ENCODE results near the gene KIAA1671.

The KIAA1671 gene

DNA sequence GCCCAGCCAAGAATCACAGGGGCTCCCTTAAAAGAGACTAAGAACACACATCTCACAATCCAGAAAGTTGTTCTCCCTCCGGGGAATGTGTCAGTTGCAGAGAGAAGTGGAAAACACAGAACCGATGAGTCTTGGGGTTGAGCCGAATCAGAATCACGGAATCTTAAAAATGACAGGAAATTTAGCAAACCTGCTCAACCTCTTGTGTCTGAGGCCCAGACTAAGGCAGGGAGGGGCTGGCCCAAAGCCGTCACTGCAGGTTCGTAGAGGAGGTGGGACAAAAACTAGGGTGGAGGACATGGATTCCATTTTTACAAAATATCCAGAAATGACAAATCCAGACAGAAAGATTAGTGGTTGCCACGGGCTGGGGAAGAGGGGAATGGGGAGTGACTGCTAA, 63.8 kb downstream of the KIAA1671 start:
- no peak for FAIRE-seq

DNA sequence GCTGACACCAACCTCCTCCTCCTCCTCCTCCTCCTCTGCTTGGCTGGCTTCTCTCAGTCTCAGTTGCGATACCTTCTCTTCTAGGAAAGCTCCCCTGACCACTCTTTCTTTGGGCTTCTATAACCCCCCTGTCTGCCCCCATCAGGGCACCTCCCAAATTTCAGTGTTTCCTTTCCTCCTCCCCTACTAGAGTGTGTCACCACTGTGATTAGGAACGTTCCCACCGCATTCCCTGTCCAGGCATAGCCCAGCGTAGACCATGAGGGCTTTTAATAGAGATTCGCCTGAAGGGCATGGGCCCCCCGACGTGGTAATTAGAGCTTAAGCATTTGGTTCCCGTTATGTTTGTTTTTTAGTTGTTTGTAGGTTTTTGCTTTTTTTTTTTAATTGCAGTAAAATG, 65.5 kb downstream of the KIAA1671 start:
- FAIRE-seq: no peak

DNA sequence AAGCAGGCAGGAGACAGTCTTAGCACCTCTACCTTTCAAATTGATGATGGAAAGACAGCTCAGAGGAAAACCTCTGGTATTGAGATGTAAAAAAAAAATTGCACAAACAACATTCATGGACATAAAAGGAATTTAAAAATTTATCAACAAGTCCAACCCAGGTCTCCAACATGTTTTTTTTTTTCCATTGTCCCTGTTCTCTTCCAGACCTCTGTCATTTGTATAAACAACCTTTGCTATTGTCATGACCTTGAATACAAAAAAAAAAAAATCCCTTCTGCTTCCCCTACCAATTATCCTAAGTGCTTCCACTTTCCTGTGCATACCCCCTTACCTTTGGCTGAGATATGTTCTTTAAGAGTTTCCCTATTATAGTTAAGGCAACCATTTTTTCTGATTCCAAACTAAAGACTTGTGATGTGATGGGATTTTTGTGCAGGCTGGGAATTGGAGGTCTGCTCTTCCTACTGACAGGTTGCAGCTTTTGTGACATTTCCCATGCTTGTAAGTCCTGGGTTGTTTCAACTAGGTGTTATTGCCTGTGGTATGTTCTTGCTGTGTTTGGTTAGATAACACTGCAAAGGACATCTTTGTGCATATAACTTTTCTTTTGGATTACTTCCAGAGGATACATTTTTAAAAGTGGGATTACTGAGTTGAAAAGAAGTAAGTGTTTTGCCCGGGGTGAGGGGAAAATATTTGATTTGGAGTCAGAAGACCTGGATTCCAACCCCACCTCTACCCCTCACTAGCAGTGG, 67.1 kb downstream of the KIAA1671 start:
- no peak for FAIRE-seq

DNA sequence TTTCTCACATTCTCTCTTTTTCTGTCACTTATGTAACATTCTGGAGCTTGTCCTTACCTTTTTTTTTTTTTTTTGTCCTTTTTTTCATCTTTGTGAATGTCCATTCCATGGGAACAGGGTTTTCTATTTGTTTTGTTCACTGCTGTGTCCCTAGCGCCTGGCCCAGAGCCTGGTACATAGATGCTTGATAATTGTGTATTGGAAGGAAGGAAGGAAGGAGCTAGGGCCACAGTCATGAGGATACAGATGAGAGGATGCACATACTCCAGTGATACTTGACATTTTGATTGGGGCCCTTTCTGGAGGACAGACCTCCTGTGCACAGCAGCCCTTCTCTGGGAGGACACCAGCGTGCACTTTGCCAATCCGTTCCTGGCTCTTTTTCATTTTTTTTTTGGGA, 68.9 kb downstream of the KIAA1671 start:
- FAIRE-seq: no peak

DNA sequence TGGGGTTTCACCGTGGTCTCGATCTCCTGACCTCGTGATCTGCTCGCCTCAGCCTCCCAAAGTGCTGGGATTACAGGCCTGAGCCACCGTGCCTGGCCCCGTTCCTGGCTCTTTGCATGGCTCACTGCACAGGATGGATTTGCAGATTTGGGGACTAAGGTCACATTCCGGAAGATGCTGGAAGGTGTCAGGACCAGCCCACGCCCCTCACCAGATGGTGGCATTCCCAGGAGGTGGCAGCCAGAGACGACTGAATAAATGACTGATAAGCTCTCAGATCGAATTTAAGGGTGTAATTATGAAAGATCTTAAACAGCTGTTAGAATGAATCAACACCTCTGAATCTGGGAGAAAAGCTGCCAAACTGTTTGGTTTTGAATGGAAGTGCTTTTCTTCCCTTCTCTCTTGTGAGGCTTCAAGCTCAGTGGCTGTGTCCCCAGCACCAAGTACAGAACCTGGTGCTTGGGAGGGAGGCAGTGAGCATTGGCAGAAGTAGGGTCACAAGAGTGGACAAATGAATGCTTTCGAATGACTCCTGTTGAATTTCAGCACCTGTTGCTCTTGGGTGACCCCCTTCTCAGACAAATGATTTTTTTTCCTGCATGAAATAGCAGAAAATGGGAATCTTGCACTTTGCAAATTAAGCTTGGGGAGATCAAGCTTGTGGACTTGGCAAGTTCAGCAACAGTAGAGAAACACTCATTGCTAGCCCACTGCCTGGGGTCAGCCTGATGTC, 69.6 kb downstream of the KIAA1671 start:
- no peak for FAIRE-seq

DNA sequence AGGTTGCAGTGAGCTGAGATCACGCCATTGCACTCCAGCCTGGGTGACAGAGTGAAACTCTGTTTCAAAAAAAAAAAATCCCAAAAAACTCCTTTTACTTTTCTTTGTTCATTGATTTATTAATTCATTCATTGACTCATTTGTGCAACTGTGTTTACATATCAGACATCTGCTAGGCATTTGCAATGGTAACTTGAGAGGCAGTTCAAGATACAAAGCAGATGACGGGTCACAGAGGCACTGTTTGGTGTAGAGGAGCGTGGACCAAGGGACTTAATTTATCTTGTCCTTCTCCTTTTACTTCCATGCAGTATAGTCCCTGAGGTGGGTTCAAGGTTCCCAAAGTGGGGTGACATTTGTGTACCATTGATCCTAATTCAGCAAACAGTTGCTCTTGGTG, 71.4 kb downstream of the KIAA1671 start:
- no peak for FAIRE-seq

DNA sequence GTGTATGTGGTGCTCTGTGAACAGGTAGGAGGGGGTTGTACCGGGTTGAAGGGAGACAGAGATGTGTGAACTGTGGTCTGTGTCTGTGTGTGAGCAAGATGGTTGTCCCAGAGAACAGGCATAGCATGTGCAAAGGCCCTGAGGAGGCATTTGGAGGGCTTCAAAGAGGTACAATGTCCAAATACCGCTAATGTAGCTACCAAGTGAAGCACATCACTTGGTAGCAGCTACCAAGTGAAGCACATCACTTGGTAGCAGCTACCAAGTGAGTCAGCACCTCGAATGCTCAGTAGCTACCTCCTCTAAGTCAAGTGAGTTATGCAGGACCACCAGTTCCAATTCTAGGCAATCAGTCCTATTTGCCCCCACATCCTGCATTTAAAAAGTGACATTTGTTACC, 72.4 kb downstream of the KIAA1671 start:
- no peak for FAIRE-seq

DNA sequence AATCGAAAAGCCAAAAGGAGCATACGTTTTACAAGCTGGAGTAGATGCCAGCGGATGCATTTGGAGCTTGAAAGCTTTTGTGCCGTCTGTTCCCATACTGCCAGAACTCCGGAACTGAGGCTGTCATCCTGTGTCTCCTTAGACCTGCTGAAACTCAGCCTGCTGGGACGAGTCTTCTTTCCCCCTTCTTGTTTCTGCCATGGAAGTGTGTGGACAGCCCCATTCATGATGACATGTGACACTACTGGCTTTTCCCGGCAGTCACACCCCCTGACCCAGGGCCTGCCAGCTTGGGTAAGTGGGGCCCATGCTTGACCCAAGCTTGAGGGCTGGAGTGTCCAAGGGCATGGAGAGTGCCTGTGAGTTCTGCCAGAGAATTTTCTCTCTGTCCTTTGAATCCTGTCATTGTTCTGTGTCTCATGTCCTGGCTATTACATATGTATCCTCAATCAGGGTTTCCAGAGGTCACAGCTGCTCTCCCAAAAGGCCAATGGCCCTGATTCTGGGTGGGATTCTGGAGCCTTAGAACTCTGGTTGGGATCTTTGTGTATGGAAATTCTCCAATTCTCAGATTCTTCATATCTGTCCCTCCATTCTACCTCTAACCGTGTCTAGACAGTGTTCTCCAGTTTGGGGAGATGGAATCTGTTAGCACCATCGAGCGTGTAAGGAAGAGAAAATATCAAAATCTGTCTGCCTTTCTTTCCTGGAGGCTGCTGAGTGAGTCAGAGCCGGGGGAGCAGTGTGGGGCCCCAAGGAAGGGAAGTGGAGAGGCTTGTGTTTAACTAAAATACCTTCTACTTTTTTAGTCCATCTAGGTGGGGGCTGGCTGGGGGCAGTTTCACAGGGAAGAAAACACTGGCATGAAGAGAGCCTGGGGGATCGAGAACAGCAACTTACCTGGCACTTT, 73.2 kb downstream of the KIAA1671 start:
- no peak for FAIRE-seq

DNA sequence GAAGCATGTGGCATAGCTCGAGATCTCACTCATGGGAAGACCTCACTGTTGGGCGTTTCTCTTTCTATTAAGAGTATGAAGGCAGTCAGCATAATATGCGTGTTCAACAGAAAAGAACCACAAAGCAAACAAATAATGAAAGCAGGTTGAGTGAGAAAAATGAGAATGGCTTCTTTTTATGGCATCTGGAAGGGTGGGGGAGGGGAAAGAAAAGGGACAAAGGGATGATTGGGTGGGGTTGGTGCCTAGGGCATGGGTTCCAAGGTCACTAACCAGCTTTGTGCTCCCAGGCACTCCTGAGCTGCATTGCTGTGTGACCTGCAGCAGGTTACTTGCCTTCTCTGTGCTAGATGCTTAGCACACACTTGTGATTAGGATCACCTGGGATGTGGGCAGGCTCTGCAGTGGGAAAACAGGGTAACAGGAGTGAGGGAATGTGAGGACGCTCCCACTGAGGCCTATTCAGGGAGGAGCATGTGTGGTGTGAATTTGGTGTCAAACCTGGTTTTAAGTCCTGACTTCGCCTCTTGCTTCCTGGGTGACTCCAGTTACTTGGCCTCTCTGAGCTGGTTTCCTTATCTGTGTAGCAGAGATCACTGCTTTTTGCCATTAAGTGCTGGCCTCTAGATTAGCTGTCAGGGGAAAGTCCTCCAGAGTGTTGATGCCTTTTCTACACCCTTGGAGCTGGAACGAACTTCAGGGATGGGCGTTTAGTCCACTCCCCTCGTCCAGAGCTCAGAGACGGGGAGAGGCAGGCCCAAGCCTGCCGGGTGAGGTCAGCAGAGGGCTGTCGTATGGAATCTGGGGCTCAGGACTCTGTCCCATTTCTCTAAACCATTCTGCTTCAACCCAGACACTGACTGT, 74.8 kb downstream of the KIAA1671 start:
- FAIRE-seq: no peak

DNA sequence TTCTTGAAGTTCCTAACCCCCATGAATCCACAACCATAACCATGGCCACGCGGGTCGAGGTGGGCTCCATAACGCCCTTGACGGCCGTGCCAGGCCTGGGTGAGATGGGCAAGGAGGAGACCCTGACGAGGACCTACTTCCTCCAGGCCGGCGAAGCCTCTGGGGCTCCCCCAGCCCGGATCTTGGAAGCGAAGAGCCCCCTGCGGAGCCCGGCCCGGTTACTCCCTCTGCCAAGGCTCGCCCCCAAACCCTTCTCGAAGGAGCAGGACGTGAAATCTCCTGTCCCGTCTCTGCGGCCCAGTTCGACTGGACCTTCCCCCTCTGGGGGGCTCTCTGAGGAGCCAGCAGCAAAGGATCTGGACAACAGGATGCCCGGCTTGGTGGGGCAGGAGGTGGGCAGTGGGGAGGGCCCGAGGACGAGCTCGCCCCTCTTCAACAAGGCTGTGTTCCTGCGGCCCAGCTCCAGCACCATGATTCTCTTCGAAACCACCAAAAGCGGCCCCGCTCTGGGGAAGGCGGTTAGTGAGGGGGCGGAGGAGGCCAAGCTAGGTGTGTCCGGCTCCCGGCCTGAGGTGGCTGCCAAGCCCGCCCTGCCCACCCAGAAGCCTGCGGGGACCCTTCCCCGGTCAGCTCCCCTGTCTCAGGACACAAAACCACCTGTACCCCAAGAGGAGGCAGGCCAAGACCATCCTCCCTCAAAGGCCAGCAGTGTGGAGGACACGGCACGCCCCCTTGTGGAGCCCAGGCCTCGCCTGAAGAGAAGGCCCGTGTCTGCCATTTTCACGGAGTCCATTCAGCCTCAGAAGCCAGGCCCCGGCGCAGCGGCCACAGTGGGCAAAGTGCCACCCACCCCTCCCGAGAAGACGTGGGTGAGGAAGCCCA, 75.7 kb downstream of the KIAA1671 start:
- FAIRE-seq: no peak

DNA sequence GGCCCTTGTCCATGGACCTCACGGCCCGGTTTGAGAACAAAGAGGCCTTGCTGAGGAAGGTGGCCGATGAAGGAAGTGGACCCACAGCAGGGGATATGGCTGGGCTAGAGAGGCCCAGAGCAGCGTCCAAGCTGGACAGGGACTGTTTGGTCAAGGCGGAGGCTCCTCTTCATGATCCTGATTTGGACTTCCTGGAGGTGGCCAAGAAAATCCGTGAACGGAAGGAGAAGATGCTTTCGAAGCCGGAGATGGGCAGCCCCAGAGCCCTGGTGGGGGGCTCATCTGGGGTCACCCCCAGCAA, 76.3 kb downstream of the KIAA1671 start:
- FAIRE-seq: no peak

DNA sequence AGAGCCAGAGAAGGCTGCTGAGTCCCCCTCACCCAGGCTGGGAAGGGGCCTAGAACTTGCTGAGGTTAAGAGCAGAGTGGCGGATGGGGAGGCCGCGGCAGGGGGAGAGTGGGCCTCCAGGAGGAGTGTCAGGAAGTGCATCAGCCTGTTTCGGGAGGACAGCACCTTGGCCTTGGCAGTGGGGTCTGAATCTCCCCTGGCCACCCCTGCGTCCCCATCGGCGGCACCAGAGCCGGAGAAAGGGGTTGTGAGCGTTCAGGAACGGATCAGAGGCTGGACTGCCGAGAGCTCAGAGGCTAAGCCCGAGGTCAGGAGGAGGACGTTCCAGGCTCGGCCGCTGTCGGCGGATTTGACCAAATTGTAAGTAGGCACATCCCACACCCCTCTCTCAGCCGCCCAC, 76.7 kb downstream of the KIAA1671 start:
- no peak for FAIRE-seq

DNA sequence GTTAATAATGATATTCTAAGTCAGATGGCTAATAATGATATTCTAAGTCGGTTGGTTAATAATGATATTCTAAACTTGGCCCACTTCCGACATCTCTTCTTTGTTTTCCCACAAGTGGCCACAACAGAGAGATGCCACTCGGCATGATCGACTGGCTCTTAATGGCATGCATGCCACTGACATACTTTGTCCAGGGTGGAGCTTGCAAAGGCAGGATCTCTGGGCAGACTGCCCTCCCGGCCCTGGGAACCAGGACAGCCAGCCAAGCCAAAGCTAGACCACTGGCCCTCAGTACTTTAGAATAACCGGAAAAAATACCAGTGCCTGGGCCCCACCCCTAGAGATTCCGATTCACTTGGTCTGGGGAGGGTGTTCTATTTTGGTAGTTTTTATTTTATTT, 78.1 kb downstream of the KIAA1671 start:
- no peak for FAIRE-seq

DNA sequence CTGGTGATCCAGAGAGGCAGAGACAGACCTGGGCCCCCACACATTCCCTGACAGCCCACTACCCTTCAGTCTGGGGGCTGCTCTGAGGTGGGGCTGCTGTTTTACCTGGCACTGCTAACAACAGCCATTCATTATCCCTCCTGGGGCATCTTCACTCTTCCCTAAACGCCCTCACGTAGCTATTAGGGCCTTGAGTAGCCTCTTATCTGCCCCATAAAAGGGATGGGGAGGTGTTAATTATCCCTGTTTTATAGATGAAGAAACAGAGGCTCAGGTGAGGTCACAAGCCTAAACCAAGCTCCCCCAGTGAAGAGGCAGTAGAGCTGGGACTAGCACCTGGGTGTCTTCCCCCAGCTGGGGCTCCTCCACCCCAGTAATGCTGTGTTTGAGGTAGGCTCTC, 79.5 kb downstream of the KIAA1671 start:
- no peak for FAIRE-seq

DNA sequence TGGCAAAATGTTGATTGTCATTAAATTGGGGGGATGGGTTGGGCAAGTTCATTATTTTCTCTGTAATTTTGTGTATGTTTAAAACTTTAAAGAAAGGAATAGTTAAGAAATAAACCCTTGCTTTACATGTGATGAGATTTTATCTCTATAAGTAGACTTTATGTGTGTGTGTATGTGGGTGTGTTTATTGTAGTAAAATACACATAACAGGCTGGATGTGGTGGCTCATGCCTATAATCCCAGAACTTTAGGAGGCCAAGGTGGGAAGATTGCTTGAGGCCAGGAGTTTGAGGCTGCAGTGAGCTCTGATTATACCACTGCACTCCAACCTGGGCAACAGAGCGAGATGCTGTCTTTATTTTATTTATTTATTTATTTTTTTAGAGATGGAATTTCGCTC, 83.2 kb downstream of the KIAA1671 start:
- no peak for FAIRE-seq

DNA sequence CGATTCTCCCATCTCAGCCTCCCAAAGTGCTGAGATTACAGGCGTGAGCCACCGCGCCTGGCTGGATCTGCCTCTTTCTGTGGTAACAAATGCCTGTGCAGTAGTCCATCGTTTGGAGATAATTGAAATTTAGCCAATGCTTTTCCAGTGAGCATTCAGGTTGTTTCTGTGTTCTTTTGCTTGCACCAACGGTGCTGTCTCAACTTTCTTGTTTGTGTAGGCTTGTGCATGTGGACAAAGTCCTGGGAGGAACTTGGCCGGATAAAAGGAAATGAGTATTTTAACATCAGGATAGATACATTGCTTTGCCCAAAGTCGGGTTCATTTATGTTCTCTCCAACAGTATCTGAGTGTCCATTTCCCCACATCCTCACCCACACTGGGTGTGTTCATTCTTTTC, 85.7 kb downstream of the KIAA1671 start:
- no peak for FAIRE-seq

DNA sequence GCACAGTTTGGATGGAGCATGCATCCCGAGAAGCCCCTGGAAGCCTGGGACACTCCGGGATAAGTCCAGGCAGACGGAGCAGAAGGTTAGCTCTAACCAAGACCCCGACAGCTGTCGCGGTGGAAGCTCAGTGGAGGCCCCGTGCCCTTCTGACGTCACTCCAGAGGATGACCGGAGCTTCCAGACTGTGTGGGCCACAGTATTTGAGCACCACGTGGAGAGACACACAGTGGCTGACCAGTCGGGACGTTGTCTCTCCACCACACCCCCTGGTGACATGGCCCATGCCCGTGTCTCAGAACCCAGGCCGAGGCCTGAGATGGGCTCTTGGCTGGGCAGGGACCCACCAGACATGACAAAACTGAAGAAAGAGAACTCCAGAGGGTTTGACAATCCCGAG, 86.3 kb downstream of the KIAA1671 start:
- no peak for FAIRE-seq

DNA sequence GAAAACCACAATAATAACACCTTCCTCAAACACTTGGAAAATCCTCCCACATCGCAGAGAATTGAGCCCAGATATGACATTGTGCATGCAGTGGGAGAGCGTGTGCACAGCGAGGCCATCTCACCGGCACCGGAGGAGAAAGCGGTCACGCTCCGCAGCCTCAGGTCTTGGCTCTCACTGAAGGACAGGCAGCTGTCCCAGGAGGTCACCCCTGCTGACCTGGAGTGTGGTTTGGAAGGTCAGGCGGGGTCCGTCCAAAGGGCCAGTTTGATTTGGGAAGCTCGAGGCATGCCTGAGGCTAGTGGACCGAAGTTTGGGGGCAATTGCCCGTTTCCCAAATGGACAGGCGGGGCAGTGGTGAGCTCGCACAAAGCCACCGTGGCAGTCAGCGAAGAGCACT, 86.7 kb downstream of the KIAA1671 start:
- FAIRE-seq: no peak

DNA sequence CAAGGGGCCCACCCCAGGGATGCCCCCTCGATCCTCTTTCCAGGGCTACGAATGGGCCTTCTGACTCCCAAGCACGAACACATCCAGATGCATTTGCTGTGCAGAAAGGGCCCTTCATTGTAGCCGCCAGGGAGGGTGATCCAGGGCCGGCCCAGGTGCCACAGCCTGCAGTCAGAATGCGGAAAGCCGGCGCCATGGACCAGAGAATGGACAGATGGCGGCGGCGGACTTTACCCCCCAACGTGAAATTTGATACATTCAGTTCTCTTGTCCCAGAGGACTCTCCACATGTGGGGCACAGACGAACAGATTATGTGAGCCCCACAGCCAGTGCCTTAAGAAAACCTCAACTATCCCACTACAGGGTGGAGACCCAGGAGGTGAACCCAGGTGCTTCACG, 87.2 kb downstream of the KIAA1671 start:
- FAIRE-seq: no peak

DNA sequence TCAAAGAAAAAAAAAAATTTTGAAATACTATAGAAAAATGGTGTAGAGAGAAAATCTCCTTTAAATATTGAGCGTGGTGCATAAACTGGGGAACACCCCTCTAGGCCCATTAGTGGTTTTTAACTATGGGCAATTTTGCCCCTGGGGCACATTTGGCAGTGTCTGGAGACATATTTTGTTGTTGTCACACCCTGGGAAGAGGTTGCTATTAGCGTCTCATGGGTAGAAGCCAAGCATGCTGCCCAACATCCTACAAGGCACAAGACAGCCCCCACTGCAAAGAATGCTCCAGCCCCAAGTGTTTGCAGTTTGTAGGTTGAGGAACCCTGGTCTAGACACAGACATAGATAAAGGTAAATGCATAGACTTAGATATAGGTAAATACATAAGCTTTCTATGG, 92.6 kb downstream of the KIAA1671 start:
- no peak for FAIRE-seq

DNA sequence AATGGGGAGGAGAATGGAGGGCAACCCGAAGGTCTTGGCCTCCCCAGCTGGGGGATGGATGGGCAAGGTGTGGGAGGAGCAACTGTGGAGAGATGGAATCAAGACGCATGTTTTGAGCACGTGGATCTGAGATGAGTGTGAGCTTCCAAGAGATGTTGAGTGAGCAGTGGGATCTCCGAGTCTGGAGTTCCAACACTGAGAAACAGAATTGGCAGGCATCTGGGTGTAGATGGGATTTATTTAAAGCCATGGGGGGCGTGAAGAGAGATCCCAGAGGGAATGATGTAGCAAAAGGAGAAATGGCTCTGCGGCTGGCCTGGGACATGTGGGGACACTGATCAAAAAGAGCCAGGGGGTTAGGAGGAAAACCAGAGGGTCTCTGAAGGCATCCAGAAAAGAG, 95.6 kb downstream of the KIAA1671 start:
- FAIRE-seq: no peak
